Measurements from ENCODE around the gene NKAIN2.
"Not testable (repeated sequence)": the region's sequence is repeated elsewhere in the genome, so short reads cannot be mapped to it uniquely, and the experiment has no call there.

The NKAIN2 gene

DNA sequence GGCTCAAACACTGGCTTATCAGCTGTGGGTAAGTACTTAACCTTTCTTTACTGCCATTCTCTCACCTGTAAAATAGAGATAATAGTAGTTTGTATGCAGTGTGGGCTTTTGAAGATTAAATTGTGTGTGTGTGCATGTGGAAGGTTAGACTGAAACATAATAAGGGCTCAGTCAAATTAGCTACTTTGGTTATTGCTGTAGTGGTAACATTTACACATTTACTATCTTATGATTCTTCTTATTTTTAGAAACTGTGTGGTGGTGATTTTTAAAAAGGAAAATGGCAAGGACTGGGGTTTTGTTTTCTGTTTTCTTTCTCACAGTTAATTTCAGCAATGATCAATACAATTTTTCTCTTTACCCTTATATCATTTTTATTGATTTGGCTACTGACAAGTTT, 206.9 kb downstream of the NKAIN2 start:
- TF ChIP-seq, protein P1, sequence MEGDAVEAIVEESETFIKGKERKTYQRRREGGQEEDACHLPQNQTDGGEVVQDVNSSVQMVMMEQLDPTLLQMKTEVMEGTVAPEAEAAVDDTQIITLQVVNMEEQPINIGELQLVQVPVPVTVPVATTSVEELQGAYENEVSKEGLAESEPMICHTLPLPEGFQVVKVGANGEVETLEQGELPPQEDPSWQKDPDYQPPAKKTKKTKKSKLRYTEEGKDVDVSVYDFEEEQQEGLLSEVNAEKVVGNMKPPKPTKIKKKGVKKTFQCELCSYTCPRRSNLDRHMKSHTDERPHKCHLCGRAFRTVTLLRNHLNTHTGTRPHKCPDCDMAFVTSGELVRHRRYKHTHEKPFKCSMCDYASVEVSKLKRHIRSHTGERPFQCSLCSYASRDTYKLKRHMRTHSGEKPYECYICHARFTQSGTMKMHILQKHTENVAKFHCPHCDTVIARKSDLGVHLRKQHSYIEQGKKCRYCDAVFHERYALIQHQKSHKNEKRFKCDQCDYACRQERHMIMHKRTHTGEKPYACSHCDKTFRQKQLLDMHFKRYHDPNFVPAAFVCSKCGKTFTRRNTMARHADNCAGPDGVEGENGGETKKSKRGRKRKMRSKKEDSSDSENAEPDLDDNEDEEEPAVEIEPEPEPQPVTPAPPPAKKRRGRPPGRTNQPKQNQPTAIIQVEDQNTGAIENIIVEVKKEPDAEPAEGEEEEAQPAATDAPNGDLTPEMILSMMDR (IDR thresholded peaks at IDR 0.05; ENCODE audit: low read depth, low read length) = no peak
- no peak overlapping the region for H3K4me3 ChIP-seq (ENCODE audit: low read depth, low read length)

DNA sequence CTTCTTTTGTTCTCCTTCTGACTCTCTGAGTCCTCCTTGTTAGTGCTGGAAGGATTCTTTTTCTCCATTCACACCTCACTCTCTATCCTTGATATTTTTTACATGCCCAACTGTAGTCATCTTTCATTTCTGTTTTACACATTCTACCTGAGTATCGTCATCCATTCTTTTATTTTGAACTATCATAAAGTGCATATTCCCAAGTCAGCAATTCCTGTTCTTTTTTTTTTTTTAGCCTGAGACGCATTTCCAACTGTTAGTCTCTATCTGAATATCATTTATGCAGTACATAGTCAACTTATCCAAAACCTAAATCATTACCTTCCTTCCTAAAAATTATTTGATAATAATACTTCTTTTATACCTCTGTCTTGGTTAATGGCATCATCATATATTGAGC, 207.5 kb downstream of the NKAIN2 start:
- TF ChIP-seq, protein P1 (IDR thresholded peaks at IDR 0.05; ENCODE audit: low read depth, low read length) = no peak
- no peak overlapping the region for H3K4me3 ChIP-seq (ENCODE audit: low read depth, low read length)

DNA sequence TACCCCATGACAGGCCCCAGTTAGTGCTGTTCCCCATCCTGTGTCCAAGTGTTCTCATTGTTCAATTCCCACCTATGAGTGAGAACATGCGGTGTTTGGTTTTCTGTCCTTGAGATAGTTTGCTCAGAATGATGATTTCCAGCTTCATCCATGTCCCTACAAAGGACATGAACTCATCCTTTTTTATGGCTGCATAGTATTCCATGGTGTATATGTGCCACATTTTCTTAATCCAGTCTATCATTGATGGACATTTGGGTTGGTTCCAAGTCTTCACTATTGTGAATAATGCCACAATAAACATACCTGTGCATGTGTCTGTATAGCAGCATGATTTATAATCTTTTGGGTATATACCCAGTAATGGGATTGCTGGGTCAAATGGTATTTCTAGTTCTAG, 218.4 kb downstream of the NKAIN2 start:
- H3K4me3 ChIP-seq (ENCODE audit: low read depth, low read length) = not testable (repeated sequence)

DNA sequence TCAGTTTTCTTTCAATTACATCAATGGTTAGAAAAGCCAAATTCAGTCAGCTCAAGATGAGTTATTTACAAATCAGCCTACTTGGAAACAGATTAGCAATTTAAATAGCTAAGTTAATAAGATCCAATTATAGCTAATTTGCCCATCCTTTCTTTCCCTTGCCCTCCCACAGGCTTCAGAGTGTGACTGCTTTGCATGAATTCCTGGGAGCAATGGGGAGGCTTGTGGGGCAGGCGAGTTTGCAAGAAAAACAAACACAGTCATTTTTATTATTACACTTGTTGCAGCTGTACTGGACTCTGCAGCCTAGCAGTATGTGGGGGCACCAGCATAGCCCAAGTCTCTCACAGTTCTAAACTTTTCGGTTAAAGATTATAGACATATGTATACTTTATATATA, 219.0 kb downstream of the NKAIN2 start:
- TF ChIP-seq, protein P1 (IDR thresholded peaks at IDR 0.05; ENCODE audit: low read depth, low read length) = no peak
- no peak overlapping the region for H3K4me3 ChIP-seq (ENCODE audit: low read depth, low read length)

DNA sequence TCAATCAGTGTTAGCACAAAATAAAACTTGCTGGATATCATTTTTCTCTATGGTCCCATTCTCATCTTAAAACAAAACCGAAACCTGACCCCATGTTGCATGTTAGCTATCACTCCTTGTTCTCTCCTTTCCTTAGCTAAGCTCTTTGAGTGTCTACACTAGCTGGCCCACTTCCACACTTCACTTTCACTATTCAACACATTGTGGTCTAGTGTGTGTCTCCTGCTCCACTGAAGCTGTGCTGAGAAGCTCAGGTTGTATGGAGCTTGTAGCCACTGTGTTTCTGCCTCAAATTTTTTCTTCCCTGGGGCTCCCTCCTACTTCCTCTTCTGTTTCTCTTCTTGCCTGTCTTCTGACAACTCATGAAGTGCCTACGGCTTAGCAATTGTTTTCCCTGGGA, 223.0 kb downstream of the NKAIN2 start:
- TF ChIP-seq, protein P1 (IDR thresholded peaks at IDR 0.05; ENCODE audit: low read depth, low read length) = no peak
- H3K4me3 ChIP-seq (ENCODE audit: low read depth, low read length) = no peak overlapping the region

DNA sequence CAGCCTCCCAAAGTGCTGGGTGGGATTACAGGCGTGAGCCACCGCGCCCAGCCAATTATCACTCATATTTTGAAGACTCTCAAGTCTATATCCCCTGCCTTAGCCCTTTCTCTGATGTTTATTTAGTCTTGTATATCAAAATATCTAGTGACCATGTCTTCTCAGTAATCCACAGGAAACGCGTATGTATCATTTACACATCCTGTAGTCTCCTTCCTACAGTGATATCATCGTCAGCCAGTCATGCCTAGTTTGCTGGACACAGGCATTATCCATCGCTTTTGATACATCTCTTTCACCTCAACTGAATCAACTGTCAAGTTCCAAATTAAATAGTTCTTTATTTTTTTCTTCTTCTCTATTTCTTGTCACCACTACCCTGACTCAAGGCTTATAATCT, 223.7 kb downstream of the NKAIN2 start:
- H3K4me3 ChIP-seq (ENCODE audit: low read depth, low read length) = no peak overlapping the region
- TF ChIP-seq, protein P1 (IDR thresholded peaks at IDR 0.05; ENCODE audit: low read depth, low read length) = no peak

DNA sequence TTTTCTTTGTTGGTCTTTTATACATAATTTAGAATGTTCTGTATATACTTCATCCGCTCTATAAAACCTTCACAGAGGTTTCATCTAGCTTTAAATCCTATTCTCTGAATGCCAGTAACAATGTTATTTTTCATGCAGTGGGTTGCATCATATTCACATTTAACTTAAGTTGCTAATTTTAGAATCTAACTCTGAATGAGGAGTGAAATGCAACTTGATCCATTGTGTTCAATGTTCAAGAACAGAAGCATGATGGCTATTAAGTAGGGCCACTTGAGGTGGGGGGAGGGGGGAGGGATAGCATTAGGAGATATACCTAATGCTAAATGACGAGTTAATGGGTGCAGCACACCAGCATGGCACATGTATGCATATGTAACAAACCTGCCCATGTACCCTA, 224.5 kb downstream of the NKAIN2 start:
- H3K4me3 ChIP-seq (ENCODE audit: low read depth, low read length) = no peak overlapping the region
- TF ChIP-seq, protein P1 (IDR thresholded peaks at IDR 0.05; ENCODE audit: low read depth, low read length) = no peak

DNA sequence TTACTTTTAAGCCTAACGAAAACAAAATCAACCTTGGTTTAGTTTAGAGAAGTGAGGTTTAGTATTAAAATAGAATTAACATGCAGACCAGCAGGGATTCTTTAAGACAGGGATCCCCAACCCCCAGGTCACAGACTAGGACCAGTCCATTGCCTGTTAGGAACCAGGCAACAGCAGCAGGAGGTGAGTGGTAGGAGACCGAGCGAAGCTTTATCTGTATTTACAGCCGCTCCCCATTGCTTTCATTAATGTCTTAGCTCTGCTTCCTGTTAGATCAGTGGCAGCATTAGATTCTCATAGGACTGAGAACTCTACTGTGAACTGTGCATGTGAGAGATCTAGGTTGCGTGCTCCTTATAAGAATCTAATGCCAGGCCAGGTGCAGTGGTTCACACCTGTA, 225.9 kb downstream of the NKAIN2 start:
- TF ChIP-seq, protein P1 (IDR thresholded peaks at IDR 0.05; ENCODE audit: low read depth, low read length) = no peak
- no peak overlapping the region for H3K4me3 ChIP-seq (ENCODE audit: low read depth, low read length)
